K562 (cell line): ENCODE measurements around the gene RAP1GAP2. TPM values are rescaled to one million over a fixed set of nuclear protein-coding genes. Genes with fewer than 3 reads are reported as not detected.

Experiments
- ATAC-seq: fragments of 200-7000 bp; cut with Tn5 transposase; 3 replicates; pipeline ENCODE4 v1.9.1; 2020; ENCODE audit warnings: moderate library complexity
- BruUV-seq: library from RNA; stranded (reverse); fragments of 400-500 nt; replicated peaks from 2 replicates; lab custom pipeline; 2021; lab: Mats Ljungman, UMichigan
- CTCF ChIA-PET: fragments of 300-600 bp; formaldehyde crosslinking; extraction: SDS; loops from one replicate; lab custom pipeline; 2021; ENCODE audit warnings: low intra/inter-chr PET ratio; lab: Yijun Ruan, JAX
- POLR2A ChIA-PET: fragments of 300-600, 350-650 bp; sonication (Branson Sonifier 250); formaldehyde crosslinking; extraction: SDS; loops from one replicate; lab custom pipeline; 2021; ENCODE audit warnings: antibody characterized with exemption, inconsistent platforms; lab: Yijun Ruan, JAX
- DNase-seq, 4 experiments: peaks; one replicate each; pipeline versions ENCODE4 v3.0.0 to v3.0.0-alpha.2; 2011 to 2018; ENCODE audit warnings: low spot score in 3 of 4, mixed read lengths in 3 of 4; ENCODE audit errors: extremely low read depth in 1 of 4
- FAIRE-seq: peaks from 2 replicates; lab custom pipeline; 2011; peaks lifted over from hg19 to GRCh38; lab: Jason Lieb, UNC
- H2AFZ ChIP-seq: 2 replicates; pipeline ENCODE4 v1.6.0; 2011; ENCODE audit warnings: low read depth, low read length, control low read depth, inconsistent platforms
- H3K27ac ChIP-seq: fragments of 200-600 bp; 3 replicates; pipeline ENCODE4 v1.8.0; 2011; ENCODE audit warnings: low read depth, mild to moderate bottlenecking, control low read depth, inconsistent platforms, low read length, moderate library complexity, mixed read lengths; ENCODE audit errors: extremely low read depth
- H3K27me3 ChIP-seq, 2 experiments: fragments of 300-600 bp in 1 of 2; 2 replicates in 1 of 2; 3 replicates in 1 of 2; pipeline versions ENCODE4 v1.6.0 to v1.8.0; 2011; ENCODE audit warnings: inconsistent platforms in 2 of 2, low read length in 2 of 2, mild to moderate bottlenecking in 1 of 2, mixed read lengths in 1 of 2, moderate library complexity in 1 of 2; ENCODE audit not compliant: control insufficient read depth in 2 of 2, insufficient read depth in 2 of 2
- H3K36me3 ChIP-seq: fragments of 300-600 bp; 3 replicates; pipeline ENCODE4 v1.8.0; 2011; ENCODE audit warnings: mild to moderate bottlenecking, low read length, inconsistent platforms; ENCODE audit not compliant: control insufficient read depth, insufficient read depth
- H3K4me1 ChIP-seq, 2 experiments: fragments of 200-600 bp in 1 of 2; replicated peaks in 1 of 2; 2 replicates in 1 of 2; 3 replicates in 1 of 2; pipeline versions ENCODE4 v1.5.1 to v1.8.0; 2011; ENCODE audit warnings: inconsistent platforms in 2 of 2, low read length in 2 of 2, mild to moderate bottlenecking in 1 of 2, mixed read lengths in 1 of 2, moderate library complexity in 1 of 2; ENCODE audit not compliant: control insufficient read depth in 2 of 2, insufficient read depth in 2 of 2
- H3K4me2 ChIP-seq: 2 replicates; pipeline ENCODE4 v1.6.1; 2011; ENCODE audit warnings: low read length, control low read depth, inconsistent platforms, mixed read lengths; ENCODE audit not compliant: insufficient read depth
- H3K4me3 ChIP-seq: fragments of 200-600 bp; sonication (generic), shearing (Covaris generic); 2 replicates; pipeline ENCODE4 v1.5.1; 2016; ENCODE audit warnings: control low read depth, inconsistent platforms
- H3K79me2 ChIP-seq: fragments of 200-600 bp; 3 replicates; pipeline ENCODE4 v1.8.0; 2011; ENCODE audit warnings: low read length, inconsistent platforms; ENCODE audit not compliant: control insufficient read depth, insufficient read depth
- H3K9ac ChIP-seq, 2 experiments: 2 replicates each; pipeline versions ENCODE4 v1.6.0 to v1.6.1; 2011; ENCODE audit warnings: low read depth in 2 of 2, low read length in 2 of 2, control low read depth in 1 of 2, inconsistent platforms in 1 of 2, mild to moderate bottlenecking in 1 of 2, mixed read lengths in 1 of 2; ENCODE audit not compliant: insufficient read depth in 1 of 2
- H3K9me1 ChIP-seq: one replicate; pipeline ENCODE4 v1.6.0; 2011; ENCODE audit warnings: inconsistent platforms, mild to moderate bottlenecking, low read length, moderate library complexity; ENCODE audit not compliant: control insufficient read depth, insufficient read depth
- H3K9me3 ChIP-seq: replicated peaks from 2 replicates; pipeline ENCODE4 v1.5.1; 2011; ENCODE audit warnings: low read depth, low read length, inconsistent platforms; ENCODE audit not compliant: control insufficient read depth, insufficient read depth
- H4K20me1 ChIP-seq: replicated peaks from 2 replicates; pipeline ENCODE4 v1.6.1; 2011; ENCODE audit warnings: low read length, inconsistent platforms, mixed read lengths; ENCODE audit not compliant: control insufficient read depth, insufficient read depth
- ADNP ChIP-seq: fragments of 200-800 bp; sonication (Bioruptor generic); IDR thresholded peaks from 2 replicates; pipeline ENCODE4 v1.6.1; 2016; ENCODE audit warnings: missing genetic modification characterization, missing compliant biosample characterization
- ARID3A ChIP-seq: IDR thresholded peaks from 2 replicates; pipeline ENCODE4 v1.6.1; 2012; ENCODE audit warnings: low read depth, low read length, improper control_type of control experiment, borderline replicate concordance
- CREB1 ChIP-seq, 2 experiments: sonication (generic) in 1 of 2; formaldehyde crosslinking in 1 of 2; IDR thresholded peaks; 2 replicates each; pipeline versions ENCODE4 v1.6.1 to v1.8.0; 2012 to 2022; ENCODE audit warnings: inconsistent platforms in 1 of 2, mild to moderate bottlenecking in 1 of 2, missing genetic modification reagents in 1 of 2, moderate library complexity in 1 of 2
- DLX4 ChIP-seq: fragments of 250-450 bp; sonication (Bioruptor Pico); IDR thresholded peaks from 2 replicates; pipeline ENCODE4 v1.6.1; 2021; ENCODE audit warnings: mild to moderate bottlenecking
- E2F8 ChIP-seq: fragments of 450-650 bp; IDR thresholded peaks from 2 replicates; pipeline ENCODE4 v1.7.1; 2018; ENCODE audit warnings: mild to moderate bottlenecking, low read depth; ENCODE audit not compliant: partially characterized antibody
- ETV6 ChIP-seq, 3 experiments: fragments of 150-350 bp in 1 of 3; sonication (generic) in 1 of 3; formaldehyde crosslinking in 1 of 3; IDR thresholded peaks; 2 replicates each; pipeline versions ENCODE4 v1.6.1 to v1.8.0; 2014 to 2022; ENCODE audit warnings: borderline replicate concordance in 2 of 3, low read depth in 2 of 3, antibody characterized with exemption in 1 of 3, low read length in 1 of 3, mild to moderate bottlenecking in 1 of 3, missing genetic modification reagents in 1 of 3
- GTF2B ChIP-seq: IDR thresholded peaks from 2 replicates; pipeline ENCODE4 v1.6.1; 2011; ENCODE audit not compliant: insufficient read length; ENCODE audit errors: extremely low read depth
- HMG20B ChIP-seq: fragments of 250-450 bp; sonication (Bioruptor Pico); IDR thresholded peaks from 2 replicates; pipeline ENCODE4 v1.5.0; 2021; ENCODE audit warnings: mild to moderate bottlenecking
- KDM2B ChIP-seq: fragments of 250-450 bp; sonication (Bioruptor Pico); IDR thresholded peaks from 2 replicates; pipeline ENCODE4 v1.8.0; 2021; ENCODE audit warnings: mild to moderate bottlenecking, moderate library complexity
- KHSRP ChIP-seq: fragments of 450-650 bp; IDR thresholded peaks from 2 replicates; pipeline ENCODE4 v1.6.1; 2017
- MAZ ChIP-seq, 2 experiments: fragments of 450-650 bp in 1 of 2; sonication (generic) in 1 of 2; formaldehyde crosslinking; IDR thresholded peaks in 1 of 2; conservative IDR thresholded peaks in 1 of 2; 2 replicates each; pipeline versions ENCODE4 v1.4.0 to v1.5.0; 2020; ENCODE audit warnings: mild to moderate bottlenecking in 1 of 2, missing genetic modification reagents in 1 of 2
- POLR2B ChIP-seq: fragments of 450-650 bp; IDR thresholded peaks from 2 replicates; pipeline ENCODE4 v1.6.1; 2018; ENCODE audit warnings: low read depth; ENCODE audit not compliant: partially characterized antibody
- RFX7 ChIP-seq: fragments of 250-450 bp; sonication (Bioruptor Pico); IDR thresholded peaks from 2 replicates; pipeline ENCODE4 v1.5.1; 2021; ENCODE audit warnings: mild to moderate bottlenecking
- ZBTB17 ChIP-seq: fragments of 450-650 bp; formaldehyde crosslinking; IDR thresholded peaks from 2 replicates; pipeline ENCODE4 v1.4.0; 2020; ENCODE audit warnings: mild to moderate bottlenecking
- WGBS: fragments of 100-300 bp; shearing (Covaris generic); methylation state at CpG from one replicate; pipeline ENCODE4 v1.1.6; 2016; ENCODE audit warnings: low coverage, mixed read lengths; ENCODE audit not compliant: insufficient coverage; ENCODE audit errors: missing lambda C conversion rate; 5-methylcytosine and 5-hydroxymethylcytosine counted together
- in situ Hi-C: fragments of 300-500 bp; cut with MboI; formaldehyde crosslinking; loops from 4 replicates; pipeline ENCODE4 v1.15.0; 2018; ENCODE audit warnings: inconsistent platforms, mixed read lengths
- intact Hi-C: fragments of 100-400 bp; cut with micrococcal nuclease; formaldehyde crosslinking; loops from 2 replicates; pipeline ENCODE4 v1.14.2; 2022
- polyA plus RNA-seq, 8 experiments: library from polyadenylated mRNA; depleted of rRNA in 4 of 8; stranded (reverse) in 5 of 8; unstranded in 3 of 8; fragments of >200 nt; fragmentation: Nextera tagmentation in 2 of 8; fragmentation: Illumina TruSeq in 1 of 8; extraction: Ambion mirVana in 2 of 8; extraction: Trizol in 1 of 8; gene quantifications; 2 replicates each; pipeline versions ENCODE4 v1.2.1 to v1.2.3, GENCODE V29; 2011 to 2014; ENCODE audit warnings: inconsistent platforms in 1 of 8, missing spikeins in 1 of 8
- total RNA-seq, 7 experiments: library from RNA; depleted of rRNA in 6 of 7; stranded (reverse); fragments of >200 nt in 6 of 7; fragmentation: Illumina TruSeq in 2 of 7; extraction: Trizol in 2 of 7; gene quantifications; 2 replicates each; pipeline versions ENCODE4 v1.2.1 to v1.2.3, GENCODE V29; 2011 to 2021; ENCODE audit warnings: low replicate concordance in 1 of 7

Gene RAP1GAP2
- total and polyA plus RNA-seq, 9 of the 15 experiments (the other 6 are each of a cell fraction or from before 2014, with no cell fraction given) = 0.01 to 1.3 (median 0.42) TPM; not detected in 1

GRCh38 chr17:2779545-2779944 lies 16.7 kb upstream of the RAP1GAP2 start (continued):
- TF ChIP-seq DLX4 (CRISPR knock-in tag) (no peak), CREB1 (IDR thresholded peaks at IDR 0.05) (no peak), CREB1 (CRISPR knock-in tag; IDR thresholded peaks at IDR 0.05) (no peak), ADNP (no peak)

- H3K4me2 ChIP-seq = no peak overlapping the region
- no peak overlapping the region for H2AFZ ChIP-seq
- H3K9me3 ChIP-seq = no peaks in the 10 kb centered on the region
- no peak for ATAC-seq
- no peaks in the 10 kb centered on the region for H3K9me1 ChIP-seq
- ChIA-PET CTCF (no interaction called here), POLR2A (no interaction called here)
- in situ Hi-C loops = no loop called here
- no peak overlapping the region for H3K27ac ChIP-seq
- FAIRE-seq = no peak
- BruUV-seq = no TSS peak
- DNase-seq = no peak
- no peak overlapping the region for H3K4me3 ChIP-seq
- intact Hi-C loops = no loop called here
- H3K27me3 ChIP-seq = peaks cover 3 to 9% of the 10 kb centered on the region in 2 experiments; a peak in 2 of 5 replicates
- no peaks in the 10 kb centered on the region for H3K79me2 ChIP-seq
- H4K20me1 ChIP-seq = no peaks in the 10 kb centered on the region; the same call in 1 of the 2 replicates
- no peak overlapping the region for H3K9ac ChIP-seq
- H3K36me3 ChIP-seq = no peaks in the 10 kb centered on the region
- WGBS = 3% methylated on average over 10 of the region's 12 CpGs
- no peak for TF ChIP-seq POLR2B
- TF ChIP-seq RFX7 (CRISPR knock-in tag) = no peak
- no peak for TF ChIP-seq ARID3A
- TF ChIP-seq KDM2B (CRISPR knock-in tag) = no peak
- no peak for TF ChIP-seq KHSRP
- TF ChIP-seq HMG20B = no peak
- no peak for TF ChIP-seq E2F8
- TF ChIP-seq MAZ (CRISPR knock-in tag; conservative IDR thresholded peaks at IDR 0.05 in 1 of 2, IDR thresholded peaks at IDR 0.05 in 1 of 2) = no peak
- TF ChIP-seq ETV6 (IDR thresholded peaks at IDR 0.05; ENCODE audit: borderline replicate concordance in 1 of 2, low read depth in 2 of 2, low read length in 1 of 2) = no peak
- no peak for TF ChIP-seq ETV6 (CRISPR knock-in tag; IDR thresholded peaks at IDR 0.05; ENCODE audit: borderline replicate concordance)
- TF ChIP-seq GTF2B = no peak
- TF ChIP-seq ZBTB17 (CRISPR knock-in tag) = no peak
- peaks cover 0 to 15% of the 10 kb centered on the region in 2 experiments; a peak in 2 of 5 replicates for H3K4me1 ChIP-seq
Measured at GRCh38 chr17:2780256-2780655, 16.0 kb upstream of the RAP1GAP2 start.
